ENCODE results near the gene SIPA1L3.
"Not testable (repeated sequence)": the region's sequence is repeated elsewhere in the genome, so short reads cannot be mapped to it uniquely, and the experiment has no call there.

The SIPA1L3 gene

GRCh38 chr19:38062959-38063761 lies 156.2 kb downstream of the SIPA1L3 start:
- peak; percentile 73 for FAIRE-seq
- TF ChIP-seq CTCF (IDR thresholded peaks at IDR 0.05; ENCODE audit: insufficient read depth, missing control alignments), result no peak
- DNase-seq (ENCODE audit: insufficient read length, low spot score), result no peak

- DNase-seq (ENCODE audit: insufficient read length, low spot score), result no peak
- no peak for TF ChIP-seq CTCF (IDR thresholded peaks at IDR 0.05; ENCODE audit: insufficient read depth, missing control alignments)
- FAIRE-seq, result no peak
Measured at GRCh38 chr19:38063928-38064327, 156.9 kb downstream of the SIPA1L3 start.

- TF ChIP-seq CTCF (IDR thresholded peaks at IDR 0.05; ENCODE audit: insufficient read depth, missing control alignments), result no peak
- DNase-seq (ENCODE audit: insufficient read length, low spot score), result no peak
- FAIRE-seq, result no peak
Measured at GRCh38 chr19:38064661-38065425, 157.8 kb downstream of the SIPA1L3 start.

GRCh38 chr19:38065775-38066174 lies 158.8 kb downstream of the SIPA1L3 start:
- not testable (repeated sequence) for FAIRE-seq; DNase-seq (ENCODE audit: insufficient read length, low spot score)

- DNase-seq (ENCODE audit: insufficient read length, low spot score) (no peak), FAIRE-seq (peak; percentile 97)
- no peak for TF ChIP-seq CTCF (IDR thresholded peaks at IDR 0.05; ENCODE audit: insufficient read depth, missing control alignments)
Measured at GRCh38 chr19:38068826-38069225, 161.8 kb downstream of the SIPA1L3 start.

- TF ChIP-seq CTCF (IDR thresholded peaks at IDR 0.05; ENCODE audit: insufficient read depth, missing control alignments), result no peak
- DNase-seq (ENCODE audit: insufficient read length, low spot score) (no peak), FAIRE-seq (no peak)
Measured at GRCh38 chr19:38070573-38070972, 163.6 kb downstream of the SIPA1L3 start.

- DNase-seq (ENCODE audit: insufficient read length, low spot score); FAIRE-seq: not testable (repeated sequence)
Measured at GRCh38 chr19:38071054-38071453, 164.0 kb downstream of the SIPA1L3 start.

- DNase-seq (ENCODE audit: insufficient read length, low spot score) (no peak), FAIRE-seq (no peak)
- no peak for TF ChIP-seq CTCF (IDR thresholded peaks at IDR 0.05; ENCODE audit: insufficient read depth, missing control alignments)
Measured at GRCh38 chr19:38071647-38072046, 164.6 kb downstream of the SIPA1L3 start.

All from D721Med (cell line).